ENCODE results near the gene SHISA5. TPM values are rescaled to one million over a fixed set of nuclear protein-coding genes. Genes with fewer than 3 reads are reported as not detected.

The SHISA5 gene
- total RNA-seq, 1 experiment from 2014 or later: 174 TPM

DNA sequence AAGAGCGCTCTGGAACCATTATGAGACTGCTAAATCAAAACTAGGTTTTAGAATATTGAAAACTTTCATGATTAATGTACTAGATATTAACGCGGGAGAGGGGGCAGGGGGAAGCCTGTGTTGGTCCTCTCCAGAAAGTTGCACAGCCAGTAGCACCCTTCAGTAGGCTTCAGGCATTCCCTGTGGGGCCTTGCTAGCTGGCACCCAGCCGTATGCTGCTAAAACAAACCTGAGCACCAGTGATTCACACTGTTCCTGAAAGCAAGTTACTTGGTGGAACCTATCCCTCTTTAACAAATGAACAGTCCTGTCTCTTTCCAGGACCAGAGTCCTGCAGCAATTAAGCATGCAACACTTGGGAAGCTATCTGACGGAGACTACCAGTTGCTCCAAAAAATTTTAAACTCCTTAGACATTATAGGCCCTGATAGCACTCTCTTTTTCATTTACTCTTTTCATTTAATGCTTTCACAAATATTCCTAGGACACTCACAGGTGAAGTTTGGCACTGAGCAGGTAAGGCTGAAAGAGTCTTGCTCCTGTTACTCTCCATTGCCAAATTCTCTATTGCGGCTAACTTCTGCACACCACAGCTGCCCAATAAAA, 58.6 kb downstream of the SHISA5 start:
- Histone ChIP-seq H2BK120ac (ENCODE audit: low read depth, low read length, poor library complexity, severe bottlenecking) (no peak overlapping the region), H3K4me1 (ENCODE audit: insufficient read depth, low read length) (no peaks in the 10 kb centered on the region), H2BK12ac (ENCODE audit: insufficient read length, low read depth, low read length) (no peak overlapping the region), H3K9me3 (ENCODE audit: control insufficient read depth, low read depth, low read length) (no peaks in the 10 kb centered on the region), H2AK5ac (ENCODE audit: insufficient read length, low read length) (no peak overlapping the region), H4K20me1 (ENCODE audit: control insufficient read depth, insufficient read depth, insufficient read length) (no peaks in the 10 kb centered on the region), H4K91ac (ENCODE audit: insufficient read length, low read depth, low read length) (no peak overlapping the region), H3K4me2 (ENCODE audit: insufficient read depth, insufficient read length, low read length) (peak overlapping the region; percentile 72), H2BK20ac (ENCODE audit: low read depth, low read length, poor library complexity, severe bottlenecking) (no peak overlapping the region), H3K23me2 (ENCODE audit: insufficient read length, low read depth, low read length, poor library complexity, severe bottlenecking) (peaks cover 14% of the 10 kb centered on the region), H3K56ac (ENCODE audit: insufficient read length, low read depth, low read length) (no peak overlapping the region), H2AFZ (ENCODE audit: low read length) (no peak overlapping the region), H3K4ac (ENCODE audit: low read depth, low read length) (no peak overlapping the region), H3K27ac (ENCODE audit: insufficient read length, low read depth, low read length) (no peak overlapping the region), H2BK5ac (ENCODE audit: insufficient read length, low read length) (no peak overlapping the region), H3K27me3 (ENCODE audit: insufficient read depth, low read length) (no peaks in the 10 kb centered on the region), H3K79me1 (ENCODE audit: insufficient read depth, low read depth, low read length, poor library complexity, severe bottlenecking) (peaks cover 5% of the 10 kb centered on the region), H2BK15ac (ENCODE audit: low read depth, low read length) (no peak overlapping the region), H3K79me2 (ENCODE audit: insufficient read depth, low read length) (peaks cover 5% of the 10 kb centered on the region; the same call in 1 of the 2 replicates), H3K9ac (ENCODE audit: extremely low read depth, insufficient read length, low read length) (no peak overlapping the region), H3K23ac (ENCODE audit: insufficient read length, low read depth, low read length) (no peak overlapping the region), H4K5ac (ENCODE audit: insufficient read length, low read depth, low read length) (no peak overlapping the region), H3K14ac (ENCODE audit: insufficient read depth, low read length) (no peak overlapping the region), H3T11ph (ENCODE audit: low read length) (no peak overlapping the region), H4K8ac (replicated peaks; ENCODE audit: insufficient read length, low read depth, low read length) (no peak overlapping the region), H3K18ac (ENCODE audit: insufficient read length, low read depth, low read length) (no peak overlapping the region)
- Mint-ChIP-seq H3K4me1 (peaks cover 28 to 29% of the 10 kb centered on the region in 2 experiments), H3K27me3 (ENCODE audit: low read depth) (no peaks in the 10 kb centered on the region), H3K9me3 (no peaks in the 10 kb centered on the region), H3K36me3 (ENCODE audit: insufficient read depth in 1 of 3, low read depth in 3 of 3) (peaks cover 18 to 43% (median 26%) of the 10 kb centered on the region in 3 experiments; a peak in 6 of 7 replicates), H3K27ac (peak overlapping the region in 1 of 3 experiments; percentile 52; a peak in 1 of 7 replicates), H3K4me3 (peak overlapping the region; percentile 91 to 94)
- DNase-seq: no peak
- WGBS (ENCODE audit: extremely low coverage, insufficient read length, low lambda C conversion rate): no CpG with 5 or more reads among the region's 6 CpGs
- TF ChIP-seq, protein P1, sequence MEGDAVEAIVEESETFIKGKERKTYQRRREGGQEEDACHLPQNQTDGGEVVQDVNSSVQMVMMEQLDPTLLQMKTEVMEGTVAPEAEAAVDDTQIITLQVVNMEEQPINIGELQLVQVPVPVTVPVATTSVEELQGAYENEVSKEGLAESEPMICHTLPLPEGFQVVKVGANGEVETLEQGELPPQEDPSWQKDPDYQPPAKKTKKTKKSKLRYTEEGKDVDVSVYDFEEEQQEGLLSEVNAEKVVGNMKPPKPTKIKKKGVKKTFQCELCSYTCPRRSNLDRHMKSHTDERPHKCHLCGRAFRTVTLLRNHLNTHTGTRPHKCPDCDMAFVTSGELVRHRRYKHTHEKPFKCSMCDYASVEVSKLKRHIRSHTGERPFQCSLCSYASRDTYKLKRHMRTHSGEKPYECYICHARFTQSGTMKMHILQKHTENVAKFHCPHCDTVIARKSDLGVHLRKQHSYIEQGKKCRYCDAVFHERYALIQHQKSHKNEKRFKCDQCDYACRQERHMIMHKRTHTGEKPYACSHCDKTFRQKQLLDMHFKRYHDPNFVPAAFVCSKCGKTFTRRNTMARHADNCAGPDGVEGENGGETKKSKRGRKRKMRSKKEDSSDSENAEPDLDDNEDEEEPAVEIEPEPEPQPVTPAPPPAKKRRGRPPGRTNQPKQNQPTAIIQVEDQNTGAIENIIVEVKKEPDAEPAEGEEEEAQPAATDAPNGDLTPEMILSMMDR (conservative IDR thresholded peaks at IDR 0.05): no peak

All from H9 (cell line).